HG03095 (cell line): ENCODE data around the gene ZNF25.
"Not testable (repeated sequence)": the region's sequence is repeated elsewhere in the genome, so short reads cannot be mapped to it uniquely, and the experiment has no call there.

Source experiments
- ATAC-seq: cut with Tn5 transposase; IDR thresholded peaks from one replicate; pipeline ENCODE4 v1.9.1; 2021; ENCODE audit warnings: moderate library complexity; ENCODE audit not compliant: unreplicated experiment

ZNF25 gene

GRCh38 chr10:37976091-37976879 lies at the start of gene ZNF25:
Gene ZNF25 (minus strand): TSS chr10:37976647. CDS start chr10:37971722, 4,925 bp downstream.
- ATAC-seq = peak; percentile 95

GRCh38 chr10:38025283-38025682 lies 48.8 kb upstream of the ZNF25 start:
- peak; percentile 96 for ATAC-seq

GRCh38 chr10:38019124-38019523 lies 42.7 kb upstream of the ZNF25 start:
- not testable (repeated sequence) for ATAC-seq

- ATAC-seq = no peak
Measured at GRCh38 chr10:38016354-38016753, 39.9 kb upstream of the ZNF25 start.

- peak; percentile 87 for ATAC-seq
Measured at GRCh38 chr10:38010119-38010903, 33.9 kb upstream of the ZNF25 start, which contains the start of gene ZNF33A. Gene ZNF33A (plus strand): TSS chr10:38010675. CDS start chr10:38012342, 1,667 bp downstream.

GRCh38 chr10:38007991-38008390 lies 31.5 kb upstream of the ZNF25 start:
- no peak for ATAC-seq

GRCh38 chr10:38007551-38007950 lies 31.1 kb upstream of the ZNF25 start:
- ATAC-seq = no peak

GRCh38 chr10:38003588-38003987 lies 27.1 kb upstream of the ZNF25 start:
- no peak for ATAC-seq

GRCh38 chr10:38003026-38003425 lies 26.6 kb upstream of the ZNF25 start:
- ATAC-seq = no peak

GRCh38 chr10:38000474-38000873 lies 24.0 kb upstream of the ZNF25 start:
- ATAC-seq = not testable (repeated sequence)

- ATAC-seq = not testable (repeated sequence)
Measured at GRCh38 chr10:37998920-37999319, 22.5 kb upstream of the ZNF25 start.

- no peak for ATAC-seq
Measured at GRCh38 chr10:37992083-37992482, 15.6 kb upstream of the ZNF25 start.

GRCh38 chr10:37991655-37992054 lies 15.2 kb upstream of the ZNF25 start:
- no peak for ATAC-seq

GRCh38 chr10:37976880-37977203 lies 395 bp upstream of the ZNF25 start:
- no peak for ATAC-seq

GRCh38 chr10:37975401-37975991 lies 951 bp downstream of the ZNF25 start:
- no peak for ATAC-seq

GRCh38 chr10:37972396-37972795 lies 4.1 kb downstream of the ZNF25 start:
- ATAC-seq = no peak

GRCh38 chr10:37965006-37965405 lies 11.4 kb downstream of the ZNF25 start:
- no peak for ATAC-seq

- no peak for ATAC-seq
Measured at GRCh38 chr10:37960591-37961137, 15.8 kb downstream of the ZNF25 start.

GRCh38 chr10:37957841-37958240 lies 18.6 kb downstream of the ZNF25 start:
- no peak for ATAC-seq

GRCh38 chr10:37952926-37953325 lies 23.5 kb downstream of the ZNF25 start:
- ATAC-seq = no peak

- ATAC-seq = no peak
Measured at GRCh38 chr10:37952043-37952755, 24.2 kb downstream of the ZNF25 start.
